Tibial nerve (tissue), 4 donors: ENCODE measurements around the gene CDK6. TPM values are rescaled to one million over a fixed set of nuclear protein-coding genes. Genes with fewer than 3 reads are reported as not detected.

Experiments used
- DNase-seq, 2 donors: peaks; one replicate each; pipeline ENCODE4 v3.0.0-alpha.2; 2019; ENCODE audit warnings: low spot score in 2 of 2
- H3K27ac ChIP-seq, 4 donors: fragments of 200-600 bp; sonication (generic) in 3 of 4; one replicate each; pipeline ENCODE4 v1.5.1; 2017 to 2019; ENCODE audit warnings: mild to moderate bottlenecking in 1 of 4
- H3K27me3 ChIP-seq, 2 donors: fragments of 200-600 bp; sonication (generic) in 1 of 2; one replicate each; pipeline versions ENCODE4 v1.5.1 to v1.6.0; 2017 to 2019
- H3K36me3 ChIP-seq, 3 donors: fragments of 200-600 bp; sonication (generic); one replicate each; pipeline ENCODE4 v1.5.1; 2018 to 2019
- H3K4me1 ChIP-seq, 4 donors: fragments of 200-600 bp; sonication (generic) in 3 of 4; one replicate each; pipeline ENCODE4 v1.5.1; 2017 to 2019
- H3K4me3 ChIP-seq, 4 donors: fragments of 200-600 bp; sonication (generic) in 3 of 4; one replicate each; pipeline ENCODE4 v1.5.1; 2017 to 2019; ENCODE audit warnings: mild to moderate bottlenecking in 1 of 4, moderate library complexity in 1 of 4
- H3K9me3 ChIP-seq, 4 donors: fragments of 200-600 bp; sonication (generic) in 3 of 4; one replicate each; pipeline ENCODE4 v1.5.1; 2017 to 2019
- EP300 ChIP-seq, 2 donors: sonication (generic); formaldehyde crosslinking; IDR thresholded peaks; one replicate each; pipeline ENCODE4 v1.6.1; 2017; ENCODE audit warnings: antibody characterized with exemption in 2 of 2, mild to moderate bottlenecking in 1 of 2
- POLR2A ChIP-seq, 2 donors: fragments of 450-650 bp; IDR thresholded peaks; one replicate each; pipeline ENCODE4 v1.6.1; 2017; ENCODE audit warnings: antibody characterized with exemption in 2 of 2, mild to moderate bottlenecking in 2 of 2, moderate library complexity in 2 of 2
- WGBS, 2 donors: methylation state at CpG; one replicate each; pipeline ENCODE4 v1.1.5; 2018; 5-methylcytosine and 5-hydroxymethylcytosine counted together
- total RNA-seq, 4 donors: library from RNA; depleted of rRNA; stranded (reverse); fragments of >200 nt; gene quantifications; one replicate each; pipeline ENCODE4 v1.1.0, GENCODE V29; 2016
- TF ChIP-seq, protein P1 (sequence below), 5 experiments: fragments of 200-600 bp in 3 of 5; fragments of 450-650 bp in 2 of 5; sonication (generic) in 3 of 5; IDR thresholded peaks; one replicate each; pipeline ENCODE4 v1.5.1; 2016 to 2019; ENCODE audit warnings: antibody characterized with exemption in 5 of 5, mild to moderate bottlenecking in 3 of 5, moderate library complexity in 2 of 5

CDK6 gene
- total RNA-seq, 4 donors from 2014 or later = 14.4 to 45.4 (median 26.6) TPM

DNA sequence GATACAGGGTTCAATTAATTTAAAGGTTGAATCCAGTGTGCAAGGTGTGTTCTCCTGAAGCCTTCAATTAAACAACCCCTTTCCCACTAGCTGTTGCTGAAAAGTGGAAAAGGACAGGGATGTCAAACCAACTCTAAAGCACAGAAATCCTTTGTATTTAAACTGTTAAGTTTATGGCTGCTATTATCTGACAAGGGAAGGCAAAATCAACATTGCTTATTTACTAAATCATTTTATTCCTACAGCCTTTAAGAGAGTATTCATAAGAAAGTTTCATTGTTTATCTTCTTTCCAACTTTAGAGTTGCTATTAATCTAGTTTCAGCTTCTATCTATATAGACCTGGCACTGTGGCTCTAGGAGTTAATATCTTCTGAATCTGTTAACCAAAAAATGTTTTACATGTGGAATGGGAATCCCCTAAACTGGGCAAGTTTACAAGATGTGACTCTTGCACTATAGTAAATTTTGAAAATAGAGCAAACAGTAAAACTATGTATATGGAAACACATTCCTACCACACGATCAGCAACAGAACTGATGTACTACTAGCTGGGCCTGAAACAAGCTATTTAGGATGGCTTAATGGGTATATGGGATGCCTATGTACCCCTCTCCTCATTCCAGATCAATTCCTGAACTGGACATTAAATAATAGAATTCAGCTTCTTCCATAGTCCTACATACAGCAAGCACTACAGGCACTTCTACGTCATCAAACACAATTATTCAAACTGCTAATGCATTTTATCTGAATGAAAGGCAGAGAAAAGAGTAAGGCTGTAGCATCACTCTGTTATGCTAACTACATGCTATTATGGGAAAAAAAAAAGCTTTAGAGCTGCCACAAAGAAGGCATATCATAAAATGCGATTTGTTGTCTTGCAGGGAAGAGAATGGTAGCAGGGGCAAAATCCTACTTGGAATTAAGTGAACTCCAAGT lies 52.8 kb downstream of the CDK6 start:
- no peak for DNase-seq
- peaks cover 0 to 43% (median 19%) of the 10 kb centered on the region in 4 donors for H3K4me1 ChIP-seq

DNA sequence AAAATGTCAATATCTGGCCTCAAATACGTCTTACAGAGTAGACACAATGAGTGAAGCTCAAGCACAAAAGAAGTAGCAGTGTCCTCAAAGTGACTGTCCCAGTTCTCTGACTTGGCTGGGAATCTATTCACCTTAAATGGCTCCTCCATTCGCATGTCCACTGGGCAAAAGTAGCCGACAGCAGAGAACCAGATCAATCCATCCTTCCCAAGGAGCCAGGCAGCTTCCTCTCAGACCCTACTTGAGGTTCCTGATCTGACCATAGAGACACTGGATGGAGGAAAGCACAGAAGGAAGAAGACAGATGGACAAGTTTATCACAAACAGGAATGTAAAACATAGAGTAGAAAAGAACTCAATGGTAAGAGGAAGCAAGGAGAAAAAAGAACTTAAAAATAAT lies 53.5 kb downstream of the CDK6 start:
- no peaks in the 10 kb centered on the region for H3K27me3 ChIP-seq
- H3K4me3 ChIP-seq = no peak overlapping the region
- no peak overlapping the region for H3K27ac ChIP-seq
- WGBS, 2 donors = 74 to 80% methylated on average over 3 of the region's 3 CpGs
- no peaks in the 10 kb centered on the region for H3K9me3 ChIP-seq
- H3K36me3 ChIP-seq = no peaks in the 10 kb centered on the region
- DNase-seq = no peak
- TF ChIP-seq EP300 (IDR thresholded peaks at IDR 0.05) (no peak), POLR2A (IDR thresholded peaks at IDR 0.05) (no peak)
- TF ChIP-seq, protein P1, sequence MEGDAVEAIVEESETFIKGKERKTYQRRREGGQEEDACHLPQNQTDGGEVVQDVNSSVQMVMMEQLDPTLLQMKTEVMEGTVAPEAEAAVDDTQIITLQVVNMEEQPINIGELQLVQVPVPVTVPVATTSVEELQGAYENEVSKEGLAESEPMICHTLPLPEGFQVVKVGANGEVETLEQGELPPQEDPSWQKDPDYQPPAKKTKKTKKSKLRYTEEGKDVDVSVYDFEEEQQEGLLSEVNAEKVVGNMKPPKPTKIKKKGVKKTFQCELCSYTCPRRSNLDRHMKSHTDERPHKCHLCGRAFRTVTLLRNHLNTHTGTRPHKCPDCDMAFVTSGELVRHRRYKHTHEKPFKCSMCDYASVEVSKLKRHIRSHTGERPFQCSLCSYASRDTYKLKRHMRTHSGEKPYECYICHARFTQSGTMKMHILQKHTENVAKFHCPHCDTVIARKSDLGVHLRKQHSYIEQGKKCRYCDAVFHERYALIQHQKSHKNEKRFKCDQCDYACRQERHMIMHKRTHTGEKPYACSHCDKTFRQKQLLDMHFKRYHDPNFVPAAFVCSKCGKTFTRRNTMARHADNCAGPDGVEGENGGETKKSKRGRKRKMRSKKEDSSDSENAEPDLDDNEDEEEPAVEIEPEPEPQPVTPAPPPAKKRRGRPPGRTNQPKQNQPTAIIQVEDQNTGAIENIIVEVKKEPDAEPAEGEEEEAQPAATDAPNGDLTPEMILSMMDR (IDR thresholded peaks at IDR 0.05) = no peak
- peaks cover 0 to 46% (median 19%) of the 10 kb centered on the region in 4 donors for H3K4me1 ChIP-seq

More for the DNA sequence above, 52.8 kb downstream of the CDK6 start:
- TF ChIP-seq EP300 (IDR thresholded peaks at IDR 0.05) = no peak
- TF ChIP-seq, protein P1 (IDR thresholded peaks at IDR 0.05) = no peak
- no peak for TF ChIP-seq POLR2A (IDR thresholded peaks at IDR 0.05)
- Histone ChIP-seq H3K4me3 (no peak overlapping the region), H3K9me3 (peaks cover 0 to 3% (median under 1%) of the 10 kb centered on the region in 4 donors), H3K27me3 (no peaks in the 10 kb centered on the region), H3K36me3 (peaks cover 0 to 1% (median 0%) of the 10 kb centered on the region in 3 donors), H3K27ac (no peak overlapping the region)
- 69 to 73% methylated on average over 3 of the region's 3 CpGs for WGBS, 2 donors

DNA sequence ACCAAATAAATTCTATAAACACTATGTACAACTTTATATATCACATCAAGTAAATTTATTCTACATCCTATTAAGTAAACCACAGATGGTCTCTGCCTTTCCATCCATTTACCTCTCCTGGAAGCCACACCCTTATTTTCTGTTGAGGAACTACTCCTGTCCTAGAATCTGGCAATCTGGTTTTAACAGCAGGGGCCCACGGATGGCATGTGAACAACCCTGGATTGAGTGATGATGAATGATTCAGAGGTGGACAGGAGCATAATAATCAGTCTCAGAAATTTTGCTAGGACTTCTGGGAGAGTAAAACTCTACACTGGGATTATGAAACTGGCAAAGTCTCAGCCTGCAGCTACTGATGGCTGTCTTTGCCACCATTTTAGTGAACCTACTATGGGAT lies 54.1 kb downstream of the CDK6 start:
- 76 to 86% methylated on average over 1 of the region's 1 CpG for WGBS, 2 donors
- no peaks in the 10 kb centered on the region for H3K36me3 ChIP-seq
- no peak overlapping the region for H3K27ac ChIP-seq
- peaks cover 0 to 46% (median 19%) of the 10 kb centered on the region in 4 donors for H3K4me1 ChIP-seq
- no peak for DNase-seq
- no peaks in the 10 kb centered on the region for H3K27me3 ChIP-seq
- H3K9me3 ChIP-seq = no peaks in the 10 kb centered on the region
- no peak overlapping the region for H3K4me3 ChIP-seq
- TF ChIP-seq, protein P1 (IDR thresholded peaks at IDR 0.05) = no peak
- TF ChIP-seq POLR2A (IDR thresholded peaks at IDR 0.05) (no peak), EP300 (IDR thresholded peaks at IDR 0.05) (no peak)

DNA sequence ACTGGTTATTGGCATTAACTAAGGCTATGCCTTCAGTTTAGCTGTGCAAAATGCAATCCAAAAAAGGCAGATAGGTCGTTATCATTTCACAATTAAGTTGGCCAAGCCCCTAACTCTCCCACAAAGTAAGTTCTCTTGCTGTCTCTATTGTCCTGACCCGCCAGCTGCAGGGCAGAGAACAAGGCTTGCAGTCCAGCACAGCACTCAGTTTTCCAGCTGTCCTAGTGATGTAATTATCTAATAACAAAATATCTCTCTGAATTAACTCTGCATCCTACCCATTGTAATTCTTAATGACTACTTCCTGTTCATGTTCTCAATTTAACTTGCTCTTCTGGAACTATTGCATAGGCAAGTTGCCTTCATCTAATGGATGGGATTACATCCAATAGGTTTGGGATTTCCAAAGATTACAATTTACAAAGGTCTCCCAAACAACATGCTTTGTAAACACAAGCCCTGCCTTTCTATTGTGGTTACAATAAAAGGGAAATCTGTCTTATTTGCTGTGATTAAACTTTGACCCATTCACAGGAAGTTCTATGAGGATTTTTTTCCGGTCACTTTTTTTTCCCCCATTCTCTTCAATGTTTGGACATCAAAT lies 55.2 kb downstream of the CDK6 start:
- Histone ChIP-seq H3K36me3 (no peaks in the 10 kb centered on the region), H3K4me3 (no peak overlapping the region), H3K27ac (peak overlapping the region in 1 of 4 donors; percentile 22), H3K4me1 (peaks cover 0 to 42% (median 17%) of the 10 kb centered on the region in 4 donors), H3K9me3 (no peaks in the 10 kb centered on the region), H3K27me3 (no peaks in the 10 kb centered on the region)
- peak in 1 of 2 donors; percentile 41 for TF ChIP-seq EP300 (IDR thresholded peaks at IDR 0.05)
- TF ChIP-seq, protein P1 (IDR thresholded peaks at IDR 0.05) = no peak
- 25 to 27% methylated on average over 3 of the region's 3 CpGs for WGBS, 2 donors
- no peak for DNase-seq

DNA sequence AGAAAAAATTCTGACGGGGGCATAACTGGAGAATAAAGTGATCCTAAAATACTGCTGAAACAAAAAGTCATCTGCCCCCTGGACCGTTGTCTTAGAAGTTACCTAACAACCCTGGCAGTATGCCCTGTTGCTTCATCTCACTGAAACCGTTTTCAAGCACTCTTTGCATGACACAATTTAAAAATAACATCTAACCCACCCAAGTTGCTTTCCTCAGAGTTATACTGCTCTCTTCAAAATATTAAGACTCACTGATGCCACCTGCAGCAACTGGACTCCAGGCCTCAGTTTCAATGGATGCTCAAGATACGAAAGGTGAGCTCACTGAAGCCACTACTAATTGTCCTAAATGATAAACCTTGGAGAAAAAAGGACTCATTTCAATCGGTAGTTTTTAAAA lies 57.4 kb downstream of the CDK6 start:
- H3K27me3 ChIP-seq = no peaks in the 10 kb centered on the region
- no peaks in the 10 kb centered on the region for H3K9me3 ChIP-seq
- no peaks in the 10 kb centered on the region for H3K36me3 ChIP-seq
- no peak overlapping the region for H3K27ac ChIP-seq
- peaks cover 0 to 33% (median 12%) of the 10 kb centered on the region in 4 donors for H3K4me1 ChIP-seq
- no peak overlapping the region for H3K4me3 ChIP-seq
- TF ChIP-seq POLR2A (IDR thresholded peaks at IDR 0.05) (no peak), EP300 (IDR thresholded peaks at IDR 0.05) (peak in 1 of 2 donors; percentile 73)
- TF ChIP-seq, protein P1 (IDR thresholded peaks at IDR 0.05) = no peak
- 48 to 54% methylated on average over 5 of the region's 5 CpGs for WGBS, 2 donors
- peak; percentile 27 to 93 for DNase-seq
